ENCODE data around the gene LAMB2.

The LAMB2 gene

DNA sequence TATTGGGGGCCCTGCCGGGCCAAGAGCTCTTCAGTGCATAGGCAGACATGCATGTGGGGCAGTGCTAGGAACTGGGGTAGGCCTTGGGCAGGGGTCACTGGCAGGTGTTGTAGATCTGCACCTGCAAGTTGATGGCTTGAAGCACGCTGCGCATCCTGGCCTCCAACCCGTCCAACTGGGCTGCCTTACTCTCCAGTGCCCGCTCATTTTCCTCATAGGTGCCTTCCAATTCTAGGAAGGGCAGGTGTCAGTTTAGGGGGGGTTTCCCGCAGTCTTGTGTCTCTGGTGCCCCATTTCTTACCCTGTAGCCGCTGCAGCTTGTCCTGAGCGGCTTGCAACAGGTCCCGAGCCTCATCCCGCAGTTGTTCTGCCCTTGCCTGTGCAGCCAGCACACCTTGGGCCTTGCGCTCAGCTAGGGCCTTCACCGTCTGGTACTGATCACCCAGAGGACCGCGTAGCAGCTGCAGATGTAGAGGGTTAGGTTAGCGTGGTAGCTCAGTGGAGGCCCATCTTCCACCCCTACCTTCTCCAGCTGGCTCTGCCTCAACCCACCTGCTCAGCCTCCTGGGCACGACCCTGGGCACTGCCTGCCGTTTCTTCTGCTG lies 11.6 kb downstream of the LAMB2 start:
- DNase-seq (ENCODE audit: low read depth, low spot score), result no peak

DNA sequence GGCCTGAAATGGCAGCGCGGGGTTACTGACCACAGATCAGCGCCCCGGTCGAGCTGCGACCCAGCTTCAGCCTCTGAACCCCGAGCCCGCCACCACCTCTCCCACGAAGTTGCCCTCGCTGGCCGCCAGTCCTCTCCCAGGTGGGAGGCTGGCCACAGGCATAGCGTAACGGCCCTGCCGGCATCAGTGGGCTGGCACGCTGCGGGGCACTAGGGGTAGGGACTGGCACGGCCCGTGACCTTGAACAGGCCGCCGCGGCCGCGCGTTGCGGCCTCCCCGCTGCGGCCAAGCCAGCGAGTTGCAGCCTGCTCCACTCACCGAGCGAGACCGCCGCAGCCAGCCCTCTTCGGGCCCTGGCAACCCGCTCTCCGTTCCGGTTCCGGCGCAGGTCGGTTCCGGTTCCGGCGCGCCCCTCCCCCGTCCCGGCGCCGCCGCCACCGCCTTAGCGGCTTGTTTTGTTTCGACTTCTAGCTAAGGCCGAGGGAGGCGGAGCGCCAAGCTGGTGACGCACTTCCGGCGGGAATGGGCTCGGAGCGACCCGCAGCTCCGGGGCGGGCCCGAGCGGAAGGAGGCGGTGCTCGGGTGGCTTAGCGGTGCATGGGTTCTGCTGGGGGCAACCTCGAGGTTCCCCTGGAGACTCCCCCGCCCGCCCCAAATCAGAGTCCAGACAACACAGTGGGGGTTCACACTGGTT lies 12.3 kb downstream of the LAMB2 start, which contains the start of gene USP19:
TSS of gene USP19 (minus strand) at position 386 of the 694 bp plus-strand sequence. CDS start 1,678 bp downstream, outside the sequence.
- DNase-seq (ENCODE audit: low read depth, low spot score), result peak; percentile 77

DNA sequence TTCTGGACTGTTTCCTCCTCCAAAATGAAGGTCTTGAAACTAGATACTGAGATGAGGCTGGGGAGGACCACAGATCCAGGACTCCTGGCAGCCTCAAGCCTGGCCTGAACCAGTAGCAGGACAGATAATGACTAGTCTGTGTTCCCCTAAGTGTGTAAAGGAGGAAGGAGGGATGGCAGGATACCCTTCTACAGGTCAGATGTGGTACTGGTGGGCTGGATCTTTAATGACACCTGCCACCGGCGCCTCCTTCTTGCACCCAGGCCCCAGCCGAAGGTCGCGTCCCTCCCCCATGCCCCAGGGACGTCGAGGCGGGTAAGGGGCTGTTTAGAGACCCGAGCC lies 12.8 kb downstream of the LAMB2 start:
- no peak for DNase-seq (ENCODE audit: low read depth, low spot score)

DNA sequence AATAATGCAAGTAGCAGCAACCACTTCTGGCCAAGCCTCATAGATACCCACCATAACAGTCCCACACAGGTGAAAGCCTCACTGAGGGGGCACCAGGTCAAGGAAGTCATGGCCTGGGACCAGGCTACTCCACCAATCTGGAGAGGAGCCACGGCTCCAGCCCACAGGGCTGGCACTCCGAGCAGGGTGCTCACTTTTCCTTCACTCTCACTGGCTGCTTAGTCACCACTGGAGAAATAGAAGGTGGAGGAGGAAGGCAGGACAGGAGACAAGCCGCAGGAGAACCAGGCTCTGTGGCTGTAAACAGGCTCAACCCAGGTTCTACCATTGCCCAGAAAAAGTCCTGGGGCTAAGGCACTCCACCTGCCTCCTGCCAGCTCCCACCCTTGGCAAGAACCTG lies 13.4 kb downstream of the LAMB2 start:
- DNase-seq (ENCODE audit: low read depth, low spot score), result no peak

DNA sequence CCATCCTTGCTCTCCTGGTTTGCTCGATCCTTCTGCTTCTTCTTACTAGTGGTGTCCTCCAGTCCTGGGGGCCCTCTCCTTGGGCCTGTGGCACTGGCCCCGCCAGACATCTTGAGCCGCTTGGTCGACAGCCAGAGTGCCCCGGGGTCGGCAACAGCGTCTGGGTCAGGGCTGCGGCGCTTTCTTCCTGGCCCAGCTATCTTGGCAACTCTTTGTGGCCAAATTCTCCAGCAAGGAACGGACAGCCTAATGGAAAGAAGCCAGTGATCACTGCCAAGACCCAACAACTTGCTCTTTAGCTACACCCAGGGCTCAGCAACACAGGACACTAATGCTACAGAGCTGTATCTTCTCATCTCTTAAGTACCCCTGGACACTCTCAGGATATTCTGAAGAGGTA lies 13.8 kb downstream of the LAMB2 start:
- no peak for DNase-seq (ENCODE audit: low read depth, low spot score)

DNA sequence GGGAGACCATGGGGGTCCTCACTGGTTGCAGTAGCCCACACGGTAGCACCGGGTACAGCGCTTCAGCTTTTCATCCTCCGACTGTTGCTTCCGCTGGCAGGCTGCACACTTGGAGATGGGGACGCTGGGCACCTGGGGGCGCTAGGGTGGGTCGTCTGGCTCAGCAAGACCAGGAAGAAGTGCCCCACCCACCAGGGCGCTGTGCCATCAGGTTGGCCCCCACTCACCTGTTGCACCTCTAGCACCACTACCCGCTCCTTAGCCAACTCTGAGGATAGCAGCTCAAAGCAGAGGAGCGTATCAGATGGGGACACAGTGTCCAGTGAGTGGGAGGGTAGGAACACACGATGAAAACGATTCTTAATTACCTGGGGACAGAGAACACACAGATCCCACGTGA lies 20.6 kb downstream of the LAMB2 start:
- no peak for DNase-seq (ENCODE audit: low read depth, low spot score)

DNA sequence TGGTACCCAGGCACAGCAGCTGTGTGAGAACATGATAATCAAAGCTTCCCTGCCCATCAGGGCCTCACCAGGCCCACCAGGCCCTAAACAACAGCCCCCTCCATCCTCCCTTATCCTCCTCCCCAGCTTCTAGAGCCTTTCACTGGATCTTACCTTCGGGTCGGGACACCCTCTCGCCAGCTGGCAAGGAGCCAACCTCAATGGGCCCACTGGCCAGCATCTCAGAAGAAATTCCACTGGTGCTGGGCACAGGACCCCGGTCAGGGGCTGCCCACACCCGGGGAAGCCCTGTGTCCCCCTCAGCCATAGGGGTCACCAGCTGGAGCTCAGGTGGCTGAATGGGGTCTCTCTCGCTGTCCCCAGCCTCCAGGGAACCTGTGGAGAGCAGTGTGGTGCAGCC lies 21.5 kb downstream of the LAMB2 start:
- DNase-seq (ENCODE audit: low read depth, low spot score), result no peak

DNA sequence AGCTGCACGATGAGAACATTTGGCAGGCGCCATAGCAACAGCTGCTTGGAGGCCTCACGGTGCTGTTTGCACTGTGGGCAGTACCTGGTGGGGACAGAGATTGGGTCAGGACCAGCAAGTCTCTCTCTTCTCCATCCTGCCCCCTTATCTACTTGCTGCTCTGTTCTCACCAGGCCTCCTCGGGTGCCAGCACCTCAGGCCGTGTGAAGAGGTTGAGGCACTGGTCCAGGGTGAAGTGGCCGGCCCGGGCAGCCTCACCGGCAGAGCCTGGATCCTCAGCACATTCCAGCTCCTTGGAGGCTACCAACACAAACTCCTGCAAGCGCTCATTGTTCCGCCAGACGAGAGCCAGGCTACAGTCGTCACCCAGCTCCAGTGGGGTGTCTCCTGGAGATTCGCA lies 22.1 kb downstream of the LAMB2 start:
- no peak for DNase-seq (ENCODE audit: low read depth, low spot score)

DNA sequence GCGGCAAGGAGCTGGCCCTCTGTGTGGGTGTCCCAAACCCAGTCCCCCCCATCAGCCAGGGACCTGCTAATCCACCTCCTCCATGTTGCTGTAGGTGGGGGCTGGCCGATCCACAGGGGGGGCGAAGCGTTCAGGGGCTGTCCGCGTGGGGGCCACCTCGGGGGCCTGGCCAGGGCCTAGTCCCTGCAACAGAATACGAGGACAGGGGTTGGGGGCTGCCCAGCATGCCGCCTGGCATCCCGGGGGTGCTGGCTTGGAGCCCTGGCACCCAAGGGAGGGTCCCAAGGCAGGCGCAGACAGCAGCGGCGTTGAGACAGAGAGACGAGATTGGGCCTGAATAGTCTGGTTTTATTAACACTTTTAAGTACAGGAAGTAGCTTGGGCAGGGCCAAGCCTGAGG lies 24.5 kb downstream of the LAMB2 start:
- DNase-seq (ENCODE audit: low read depth, low spot score), result no peak

DNA sequence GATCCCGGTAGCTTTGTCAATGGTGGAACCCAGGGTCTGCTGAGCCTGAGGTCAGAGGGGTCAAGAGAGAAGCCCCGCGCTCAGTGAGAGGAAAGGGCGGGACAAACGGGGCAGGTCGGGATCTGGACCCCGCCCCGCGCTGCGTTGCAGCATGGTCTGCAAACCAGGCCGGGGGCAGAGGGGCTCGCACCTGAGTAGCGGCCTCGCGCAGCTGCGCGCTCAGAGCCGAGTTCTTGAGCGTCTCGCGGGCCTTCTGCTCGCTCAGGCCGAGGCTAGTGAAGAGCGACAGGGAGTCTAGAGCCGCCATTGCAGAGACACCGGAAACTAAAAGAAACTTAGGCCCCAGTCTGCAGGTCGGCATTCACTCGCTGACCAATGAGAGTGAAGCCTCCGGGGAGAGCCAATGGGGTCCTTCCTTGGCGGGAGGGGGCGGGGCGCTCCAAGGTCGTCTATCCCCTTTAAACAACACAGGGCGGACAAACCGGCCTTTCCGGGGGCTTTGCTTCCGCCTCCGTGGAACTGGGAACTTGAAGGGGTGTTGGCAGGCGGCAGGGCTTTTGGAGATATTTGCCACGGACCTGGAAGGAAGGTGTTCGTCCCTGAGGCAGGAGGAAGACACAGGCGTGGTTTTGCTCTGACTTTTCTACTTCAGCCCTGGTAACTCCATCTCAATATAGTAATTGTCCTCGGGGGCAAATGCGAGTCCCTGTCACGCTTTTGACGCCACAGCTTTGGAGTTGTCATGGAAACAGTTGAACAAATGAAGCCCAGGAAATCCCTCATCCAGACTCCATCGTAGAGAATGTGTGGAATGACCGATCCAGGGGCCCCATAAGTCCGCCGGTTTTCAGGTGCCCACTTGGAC lies 28.2 kb downstream of the LAMB2 start, which contains the start of gene QARS1:
TSS of gene QARS1 (minus strand) at position 331 of the 865 bp plus-strand sequence. CDS start at position 307, 24 bp downstream.
- DNase-seq (ENCODE audit: low read depth, low spot score), result peak; percentile 76

DNA sequence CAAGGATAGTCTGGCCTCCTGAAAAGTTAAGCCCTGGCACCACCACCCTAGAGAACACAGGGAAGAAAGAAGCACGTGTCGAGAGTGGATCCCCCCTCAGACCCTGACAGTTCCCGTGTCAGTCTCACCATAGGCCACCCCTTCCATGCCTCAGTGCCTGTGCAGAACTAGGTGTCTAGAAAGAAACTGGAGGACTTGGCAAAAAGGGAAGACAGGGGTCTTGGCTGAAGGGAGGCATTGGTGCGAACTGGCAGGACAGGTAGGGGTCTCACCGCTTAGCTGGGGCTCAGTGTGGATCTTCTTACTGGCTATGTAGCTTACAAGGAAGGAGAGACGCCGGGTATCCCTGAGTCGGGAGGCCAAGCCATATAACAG lies 28.8 kb downstream of the LAMB2 start:
- DNase-seq (ENCODE audit: low read depth, low spot score), result no peak

DNA sequence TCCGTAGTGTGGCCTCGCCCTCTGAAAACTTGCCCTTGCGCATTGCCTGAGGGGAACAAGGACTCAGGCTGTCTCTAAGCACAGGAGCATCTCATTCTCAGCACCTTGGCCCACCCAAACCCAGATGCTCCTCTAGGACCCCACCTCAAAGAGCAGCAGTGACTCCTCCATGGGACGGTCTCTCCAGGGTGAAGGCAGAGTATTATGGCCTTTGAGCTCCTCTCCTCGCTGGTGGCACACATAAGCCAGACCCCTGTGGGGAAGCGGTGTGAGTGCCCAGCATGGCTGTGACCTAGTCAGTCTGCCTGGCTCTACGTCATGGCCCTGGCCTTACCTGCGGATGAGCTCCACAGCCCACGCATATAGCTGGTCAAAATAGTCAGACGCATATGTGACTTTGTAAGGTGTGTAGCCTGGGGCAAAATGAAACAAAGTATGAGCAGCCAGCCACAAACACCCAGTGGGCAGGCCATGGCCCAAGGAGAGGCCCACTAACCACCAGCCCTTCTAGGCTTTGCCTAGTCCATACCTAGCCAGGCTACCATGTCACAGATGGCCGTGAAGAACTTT lies 32.7 kb downstream of the LAMB2 start:
- DNase-seq (ENCODE audit: low read depth, low spot score), result no peak

DNA sequence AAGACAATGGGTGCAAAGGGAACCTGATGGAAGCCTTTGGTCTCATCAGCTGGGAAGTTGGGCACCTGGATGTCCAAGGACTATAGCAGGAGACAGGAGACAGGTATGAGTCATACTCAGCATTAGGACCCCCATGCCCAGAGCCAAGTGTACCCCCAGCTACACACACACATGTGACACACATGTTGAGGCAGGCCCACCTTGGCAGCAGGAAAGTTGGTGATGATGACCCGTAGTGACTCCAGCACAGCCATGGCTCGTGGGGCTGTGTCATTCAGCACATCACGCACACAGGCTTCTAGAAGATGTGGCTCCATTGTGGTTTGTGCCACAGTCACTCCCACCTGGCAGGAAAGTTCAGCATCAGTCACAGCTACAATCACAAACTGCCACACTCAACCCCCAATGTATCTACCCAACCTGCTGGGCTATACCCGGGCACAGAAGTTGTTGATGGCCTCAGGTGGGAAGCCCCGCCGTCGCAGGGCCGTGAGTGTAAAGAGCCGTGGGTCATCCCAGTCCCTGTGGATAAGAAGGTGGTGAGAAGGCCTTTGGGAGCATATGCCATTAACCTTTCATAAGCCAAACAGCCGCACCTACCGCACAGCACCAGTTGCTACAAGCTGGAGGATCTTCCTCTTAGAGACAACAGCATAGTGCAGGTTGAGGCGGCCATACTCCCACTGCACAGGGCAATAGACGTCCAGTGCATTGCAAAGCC lies 33.8 kb downstream of the LAMB2 start:
- DNase-seq (ENCODE audit: low read depth, low spot score), result no peak

DNA sequence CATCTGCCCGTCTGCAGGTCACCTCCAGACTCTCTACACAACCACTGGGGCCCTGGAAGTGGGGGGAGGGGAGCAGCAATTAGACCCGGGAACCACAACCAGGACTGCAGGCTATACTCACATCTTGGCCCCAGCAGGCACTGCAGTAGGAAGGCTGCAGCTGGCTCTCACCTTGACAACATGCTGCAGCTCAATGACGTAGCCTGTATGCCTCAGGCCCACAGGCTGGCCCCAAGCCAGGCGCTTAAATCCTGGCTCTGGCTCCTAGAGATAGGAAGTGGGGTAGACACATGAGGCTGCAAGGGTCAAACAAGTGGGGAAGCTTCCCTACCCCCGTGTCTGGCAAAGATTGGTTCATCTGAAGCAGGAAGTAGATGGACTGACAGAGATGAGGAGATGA lies 34.4 kb downstream of the LAMB2 start:
- DNase-seq (ENCODE audit: low read depth, low spot score), result no peak

DNA sequence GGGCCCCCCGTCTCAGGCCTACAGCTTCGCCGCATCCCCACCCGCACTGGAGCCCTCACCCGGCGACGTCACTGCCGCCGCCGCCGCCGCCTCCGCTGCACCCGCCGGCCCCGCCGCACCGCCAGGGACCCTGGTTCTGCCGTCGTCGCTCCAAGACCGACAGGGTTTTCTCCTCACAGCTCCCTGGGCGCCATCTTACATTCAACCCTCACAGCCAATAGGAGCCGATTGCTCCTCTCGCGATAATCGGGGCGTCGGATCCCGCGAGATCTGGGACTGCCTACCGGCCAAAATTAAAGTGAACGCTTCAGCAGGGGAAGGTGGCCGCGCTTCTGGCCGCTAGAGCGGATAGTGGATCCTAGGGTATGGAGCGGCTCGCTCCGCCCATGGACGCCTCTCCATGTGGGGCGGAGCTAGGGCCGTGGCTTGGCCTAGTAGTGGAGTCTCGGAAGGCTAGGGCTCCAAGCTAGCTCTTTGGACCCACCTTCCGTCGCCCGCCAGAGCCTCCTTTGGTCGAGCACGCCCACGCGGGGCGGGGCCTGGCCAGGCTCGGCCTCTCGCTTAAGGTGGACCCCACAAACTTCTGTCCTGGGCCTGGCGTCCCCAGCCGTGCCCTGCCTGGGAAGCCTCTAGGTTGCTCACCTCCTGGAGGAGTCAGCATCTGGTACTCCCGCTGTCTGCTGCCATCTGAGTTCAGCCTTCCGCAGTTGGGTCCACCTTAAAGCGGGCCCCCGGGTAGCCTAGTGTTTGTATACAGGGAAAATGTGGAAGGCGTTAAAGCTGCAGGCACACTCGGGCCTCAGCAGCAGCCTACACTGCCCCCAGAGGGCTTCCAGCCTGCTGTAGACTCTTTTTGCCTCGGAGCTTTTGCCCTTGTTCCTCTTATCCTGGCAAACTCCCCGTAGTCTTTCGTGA lies 38.7 kb downstream of the LAMB2 start, which contains the start of gene QRICH1:
TSS of gene QRICH1 (minus strand) at position 219 of the 915 bp plus-strand sequence. CDS start 17,054 bp downstream, outside the sequence.
- peak; percentile 96 for DNase-seq (ENCODE audit: low read depth, low spot score)

DNA sequence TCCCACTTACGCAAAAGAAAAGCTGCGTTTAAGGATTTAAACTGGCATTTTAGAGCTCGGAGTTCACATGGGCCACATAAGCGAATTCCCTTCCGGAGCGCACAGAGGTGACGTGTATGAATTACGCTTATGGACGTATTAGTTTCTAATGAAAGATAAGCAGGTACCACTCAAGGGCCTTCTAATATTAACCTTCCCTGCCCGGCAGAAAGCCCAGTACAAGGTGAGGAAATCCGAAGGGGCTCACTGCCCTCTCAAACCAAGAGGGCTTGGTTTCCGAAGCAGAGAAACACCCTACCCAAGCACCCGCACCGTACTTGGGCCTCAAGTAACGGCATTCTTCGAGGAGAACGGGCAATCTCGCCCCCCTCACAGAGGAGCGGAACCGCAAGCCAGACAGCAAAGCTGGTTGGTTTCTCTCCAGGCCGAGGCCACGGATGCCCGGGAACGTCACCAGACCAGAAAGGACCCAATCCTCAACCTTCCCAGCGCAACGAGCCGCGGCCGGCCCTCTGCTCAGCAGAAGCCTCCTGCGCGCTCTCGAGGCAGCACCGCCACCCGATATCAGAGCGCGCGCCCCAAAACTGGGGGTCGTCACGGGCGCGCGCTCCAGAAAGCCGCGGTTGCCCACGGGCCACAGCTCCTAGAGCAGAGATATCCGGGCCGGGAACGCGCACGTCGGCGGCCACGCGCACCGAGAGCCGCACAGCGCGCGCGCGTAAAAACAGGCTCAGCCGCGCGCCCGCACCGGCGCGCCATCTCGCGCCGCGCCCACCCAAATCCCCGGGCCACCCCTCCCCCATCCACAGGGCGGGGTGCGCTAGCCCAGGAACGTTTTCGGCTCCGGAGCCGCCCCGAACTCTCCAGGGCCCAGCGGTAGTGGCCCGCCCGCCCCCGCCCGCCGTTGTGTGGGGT lies 39.7 kb downstream of the LAMB2 start:
- DNase-seq (ENCODE audit: low read depth, low spot score), result peak; percentile 49

DNA sequence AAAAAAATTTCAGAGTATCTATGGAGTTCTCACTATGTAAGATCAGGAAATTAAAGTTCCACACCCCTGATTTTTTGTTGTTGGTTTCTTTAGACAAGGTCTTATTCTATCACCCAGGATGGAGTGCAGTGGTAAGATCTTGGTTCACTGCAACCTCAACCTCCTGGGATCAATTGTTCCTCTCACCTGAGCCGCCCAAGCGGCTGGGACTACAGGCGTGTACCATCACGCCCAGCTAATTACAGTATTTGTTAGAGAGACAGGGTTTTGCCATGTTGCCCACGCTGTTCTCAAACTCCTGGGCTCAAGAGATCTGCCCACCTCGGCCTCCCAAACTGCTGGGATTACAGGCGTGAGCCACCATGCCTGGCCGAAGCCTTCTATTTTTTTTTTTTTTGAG lies 51.4 kb downstream of the LAMB2 start:
- DNase-seq (ENCODE audit: low read depth, low spot score), result no peak

DNA sequence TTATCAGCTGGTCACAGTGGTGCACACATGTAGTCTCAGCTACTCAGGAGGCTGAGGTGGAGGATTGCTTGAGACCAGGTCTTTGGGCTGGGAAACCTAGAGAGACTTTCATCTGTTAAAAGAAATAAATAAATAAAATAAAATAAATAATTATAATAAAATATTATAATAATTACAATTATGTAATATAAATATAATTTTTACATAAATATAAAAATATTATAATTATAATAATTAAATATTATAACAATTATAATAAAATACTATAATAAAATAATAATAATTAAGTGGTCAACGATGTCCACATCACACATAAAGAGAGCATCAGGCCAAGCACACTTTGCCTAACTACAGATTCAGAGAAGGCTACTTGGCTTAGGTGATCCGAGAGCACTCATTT lies 53.6 kb downstream of the LAMB2 start:
- DNase-seq (ENCODE audit: low read depth, low spot score), result no peak

DNA sequence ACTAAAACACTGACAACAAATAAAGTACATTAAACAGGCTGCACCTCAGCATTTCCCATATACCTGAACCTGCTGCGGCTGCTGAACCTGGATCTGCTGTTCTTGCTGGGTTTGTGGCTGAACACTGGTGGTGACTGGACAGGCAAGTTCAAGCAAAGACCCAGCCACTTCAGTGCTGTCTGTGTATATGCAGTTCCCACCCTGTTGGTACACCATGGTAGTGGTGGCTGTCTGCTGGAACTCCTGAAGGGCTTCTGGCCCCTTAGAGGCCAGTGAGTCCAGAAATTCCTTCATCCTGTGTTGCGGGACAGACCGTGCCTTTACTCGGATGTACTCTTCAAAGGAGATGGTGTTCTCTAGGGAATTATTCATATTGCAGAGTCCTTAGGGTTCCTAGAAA lies 56.2 kb downstream of the LAMB2 start:
- no peak for DNase-seq (ENCODE audit: low read depth, low spot score)

All from smooth muscle cell of the brain vasculature (primary cell).